ENCODE data around the gene MICAL3.

Gene MICAL3

DNA sequence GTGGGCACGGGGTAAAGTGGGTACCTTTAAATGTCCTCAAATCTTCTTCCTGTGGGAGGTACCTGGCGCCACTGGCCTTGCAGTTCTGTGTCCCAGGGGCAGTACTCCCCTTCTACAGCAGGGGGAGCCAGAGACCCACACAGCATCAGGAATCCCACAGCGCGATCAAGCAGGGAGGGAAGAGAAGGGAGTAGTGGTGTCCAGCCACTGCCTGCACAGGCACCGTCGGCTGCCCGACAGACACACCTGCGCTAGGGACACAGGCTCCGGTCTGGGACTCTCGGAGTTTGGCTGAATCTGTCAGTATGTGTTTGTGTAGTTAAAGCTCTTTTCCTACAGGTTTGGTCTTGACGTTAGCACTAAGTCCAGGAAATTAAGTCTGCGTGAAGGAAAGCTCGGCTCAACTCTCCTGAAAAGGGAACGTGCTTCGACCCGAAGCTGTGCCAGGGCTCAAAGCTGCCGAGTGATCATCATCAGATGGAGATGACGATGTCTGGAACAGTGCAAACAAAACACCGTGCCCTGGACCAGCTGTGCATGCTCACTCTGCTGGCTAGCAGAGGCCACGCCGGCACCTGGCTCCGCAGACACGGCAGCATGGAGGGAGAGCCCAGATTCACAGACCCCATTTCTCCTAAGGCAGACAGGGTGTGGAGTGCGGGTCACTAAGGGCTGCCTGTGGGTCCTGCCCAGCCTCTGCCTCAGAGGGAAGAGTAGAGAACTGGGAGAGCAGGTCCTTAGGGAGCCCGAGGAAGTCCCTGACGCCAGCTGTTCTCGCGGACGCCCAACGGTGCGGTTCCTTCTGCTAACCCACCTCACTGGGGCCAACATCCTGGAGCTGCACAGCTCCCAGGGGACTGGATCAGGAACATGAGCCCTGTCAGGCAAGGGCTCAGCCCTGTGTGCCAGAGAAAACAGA lies 194.1 kb downstream of the MICAL3 start:
- DNase-seq: peak; percentile 75 to 76

DNA sequence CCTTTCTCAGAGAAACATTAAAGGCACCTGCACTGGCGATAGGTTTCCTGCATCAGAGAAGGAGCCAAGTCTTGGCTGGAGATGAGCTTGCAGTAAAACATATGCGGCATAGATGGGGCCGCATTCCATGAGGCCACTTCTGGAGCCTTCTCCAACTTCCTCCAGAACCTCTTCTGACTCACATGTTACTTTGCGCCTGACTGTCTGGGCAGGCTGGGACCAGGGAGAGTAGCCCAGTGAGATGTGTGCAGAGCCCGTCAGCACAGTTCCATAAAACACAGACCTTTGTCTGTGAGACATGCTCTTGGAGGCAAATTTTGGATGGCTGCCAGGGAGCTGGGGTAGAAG lies 194.7 kb downstream of the MICAL3 start:
- no peak for DNase-seq

DNA sequence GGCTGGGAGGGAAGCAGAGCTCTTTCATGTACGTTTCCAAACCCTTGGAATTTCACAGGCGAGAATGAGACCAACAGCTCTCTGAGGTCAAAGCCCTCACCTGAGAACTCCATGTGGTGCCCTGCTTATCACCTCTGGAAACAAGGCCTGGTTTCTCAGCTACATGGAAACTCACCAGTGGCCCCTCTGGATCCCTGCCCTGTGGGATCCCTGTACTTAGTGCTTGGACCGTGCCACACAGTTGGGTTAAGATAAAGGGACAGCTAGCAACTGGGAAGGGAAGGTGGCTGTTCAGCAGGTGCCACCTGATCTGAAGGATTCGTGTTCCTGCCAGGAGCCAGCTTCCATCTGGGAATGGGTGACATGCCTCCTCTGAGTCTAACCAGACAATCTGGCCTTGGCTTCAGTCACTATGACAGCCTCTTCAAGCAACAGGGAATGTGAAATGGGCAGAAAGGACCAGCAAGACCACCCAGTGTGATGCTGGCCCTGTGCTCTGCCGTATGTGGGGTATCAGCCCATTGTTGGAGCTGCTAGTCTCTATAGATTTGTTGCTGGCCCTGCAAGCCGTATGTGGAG lies 195.8 kb downstream of the MICAL3 start:
- no peak for DNase-seq

DNA sequence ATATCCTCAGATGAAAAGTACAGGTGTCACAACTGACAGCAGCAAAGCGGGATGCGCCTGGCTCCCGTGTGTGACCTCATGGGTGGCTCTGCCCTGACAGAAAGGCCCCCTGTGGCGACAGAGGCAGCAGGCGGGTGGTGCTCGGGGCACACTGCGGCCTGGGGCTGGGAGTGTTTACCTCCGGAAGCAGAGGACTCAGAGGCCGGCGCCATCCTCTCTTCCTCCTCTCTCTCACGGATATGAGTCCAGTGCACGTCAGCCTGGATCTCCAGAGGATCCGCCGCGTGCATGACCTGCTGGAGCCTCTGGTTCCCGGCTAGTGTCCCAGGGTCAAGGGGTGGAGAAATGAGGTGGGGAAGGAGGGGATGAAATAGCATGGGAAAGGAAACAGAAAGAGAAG lies 196.9 kb downstream of the MICAL3 start:
- DNase-seq: no peak

DNA sequence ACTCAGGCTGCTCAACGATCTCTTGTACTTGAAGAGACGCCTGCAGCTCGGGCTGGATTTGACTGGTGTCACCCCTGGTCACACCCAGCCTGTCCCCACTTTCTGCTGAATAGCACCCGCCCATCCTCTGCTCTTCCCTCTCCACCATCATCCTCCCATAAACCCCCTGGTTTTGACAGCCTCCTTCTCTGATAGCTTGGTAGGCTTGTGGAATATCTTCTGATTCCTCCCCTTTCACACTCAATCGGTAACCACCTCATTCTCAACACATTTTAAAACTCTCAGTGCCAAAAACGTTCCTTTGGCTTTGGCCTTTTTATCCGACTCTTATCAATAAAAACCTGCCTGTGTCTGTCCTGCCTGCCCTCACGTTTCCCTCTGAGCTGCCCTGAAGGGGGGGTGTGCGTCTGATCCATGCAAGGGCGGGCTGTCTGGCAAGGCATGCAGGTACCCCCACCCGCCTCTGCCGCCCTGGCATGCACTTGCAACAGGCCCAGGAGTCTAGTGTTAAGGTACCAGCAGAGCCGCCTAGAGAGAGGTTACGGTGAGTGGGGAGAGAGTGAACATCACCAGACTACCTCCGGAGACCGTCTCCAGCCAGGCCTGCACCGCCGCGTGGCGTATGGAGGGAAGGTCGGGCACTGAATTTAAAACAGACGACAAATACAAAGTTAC lies 198.3 kb downstream of the MICAL3 start:
- no peak for DNase-seq

DNA sequence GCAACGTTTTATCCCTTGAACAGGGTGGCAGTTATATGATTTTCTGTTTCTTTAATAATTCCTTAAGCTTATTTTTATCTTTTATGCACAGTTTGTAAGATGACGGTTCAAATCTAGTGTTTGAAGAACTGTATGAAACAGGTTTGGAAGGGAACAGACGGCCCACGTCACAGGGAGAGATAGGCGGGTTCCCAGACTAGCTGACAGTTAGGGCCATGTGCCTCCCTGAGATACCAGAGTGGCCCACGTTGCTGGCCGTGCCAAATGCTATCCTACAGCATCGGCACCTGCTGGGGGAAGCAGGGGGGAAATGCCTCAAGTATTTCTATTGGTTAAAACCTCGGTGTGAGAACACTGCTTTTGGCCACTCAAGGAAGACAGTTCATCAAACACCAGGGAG lies 199.9 kb downstream of the MICAL3 start:
- no peak for DNase-seq

DNA sequence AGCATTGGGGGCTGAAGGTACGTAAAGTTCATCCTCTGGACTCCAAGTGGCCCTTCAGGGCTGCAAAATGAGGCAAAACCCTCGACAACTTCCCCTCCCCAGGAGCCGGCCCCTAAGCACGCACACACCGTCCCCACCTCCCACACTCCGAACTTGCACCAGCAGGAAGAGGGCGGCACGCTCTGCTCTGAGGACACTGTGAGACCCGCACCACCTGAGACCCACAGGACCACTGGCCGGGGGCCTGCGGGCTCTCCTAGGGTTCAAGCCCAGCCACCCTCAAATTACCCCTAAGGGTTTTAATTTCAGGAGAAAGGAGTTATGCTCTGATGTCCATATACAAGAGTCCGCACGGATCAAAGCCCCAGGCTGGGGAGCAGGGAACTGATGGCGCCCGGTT lies 200.4 kb downstream of the MICAL3 start:
- DNase-seq: no peak

DNA sequence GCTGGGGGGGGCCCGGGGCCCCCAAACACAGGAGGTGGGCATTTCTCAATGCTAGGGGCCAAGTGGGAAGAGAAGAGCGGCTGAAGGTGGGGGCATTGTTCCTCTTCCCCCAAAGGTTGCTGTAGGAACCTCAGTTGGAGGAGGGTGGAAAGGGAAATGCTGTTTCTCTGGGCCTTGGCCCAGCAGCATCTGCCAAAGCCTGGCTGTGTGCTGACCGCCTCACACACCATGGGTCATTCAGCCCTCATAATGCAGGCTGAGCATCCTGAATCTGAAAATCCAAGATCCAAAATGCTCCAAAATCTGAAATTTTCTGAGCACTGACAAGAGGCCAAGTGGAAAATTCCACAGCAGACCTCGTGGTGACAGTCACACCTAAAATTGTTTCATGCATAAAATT lies 201.1 kb downstream of the MICAL3 start:
- no peak for DNase-seq

DNA sequence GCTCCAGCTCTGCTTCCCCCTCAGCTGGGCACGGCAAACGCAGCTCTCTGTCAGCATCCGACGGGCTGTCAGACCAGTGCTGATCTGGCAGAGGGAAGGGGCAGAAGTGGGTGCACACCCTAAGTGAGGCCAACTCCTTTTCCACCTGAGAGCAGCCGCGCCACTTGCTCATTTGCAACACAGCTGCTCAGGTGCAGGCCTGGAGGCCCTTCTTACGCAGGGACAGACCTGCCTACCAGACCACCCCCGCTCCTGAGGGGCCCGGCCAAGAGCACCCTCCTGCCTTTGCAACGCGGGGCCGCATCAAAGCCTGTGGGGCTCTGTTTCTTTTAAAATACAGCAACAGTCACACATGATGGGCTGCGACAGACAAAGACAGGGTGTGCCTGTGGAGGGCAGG lies 202.3 kb downstream of the MICAL3 start:
- no peak for DNase-seq

DNA sequence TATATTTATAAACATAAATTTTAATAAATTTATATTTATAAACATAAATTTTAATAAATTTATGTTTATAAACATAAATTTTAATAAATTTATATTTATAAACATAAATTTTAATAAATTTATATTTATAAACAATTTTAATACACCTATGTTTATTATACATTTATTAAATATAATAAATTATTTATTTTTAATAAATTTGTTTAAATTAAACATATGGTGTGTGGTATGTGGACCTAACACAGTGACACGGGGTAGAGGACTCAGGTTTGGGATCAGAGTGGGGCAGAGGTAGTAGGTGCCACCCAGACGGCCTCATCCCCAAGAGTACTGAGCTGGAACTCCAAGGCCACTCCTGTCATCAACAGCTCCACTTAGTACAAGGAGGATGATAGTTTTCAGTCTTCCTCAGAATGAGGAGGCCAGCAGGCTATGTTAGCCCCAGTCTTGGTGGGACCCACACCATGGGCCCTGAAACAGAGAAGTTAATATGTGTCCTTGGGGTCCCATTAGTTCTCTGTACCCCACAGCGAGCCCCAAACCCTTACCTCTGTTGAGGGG lies 203.4 kb downstream of the MICAL3 start:
- DNase-seq: no peak

DNA sequence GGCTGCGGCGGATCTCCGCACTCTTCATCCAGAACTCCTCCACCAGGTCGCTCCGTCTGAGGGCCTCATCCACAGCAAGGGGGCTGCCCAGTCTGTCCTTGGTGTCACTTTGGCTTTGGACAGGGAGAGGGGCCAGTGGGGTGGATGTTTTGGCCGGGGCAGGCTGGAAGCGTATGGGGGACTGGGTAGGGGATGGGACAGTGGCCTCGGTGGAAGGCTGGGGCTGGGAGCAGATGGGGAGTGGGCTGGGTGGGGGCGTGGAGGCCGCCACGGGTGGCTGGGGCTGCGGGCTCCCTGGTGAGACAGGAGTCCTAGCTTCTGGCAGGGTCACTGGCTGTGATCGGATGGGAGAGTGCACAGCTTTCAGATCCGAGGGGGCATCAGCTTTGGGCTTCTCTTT lies 205.7 kb downstream of the MICAL3 start:
- no peak for DNase-seq

DNA sequence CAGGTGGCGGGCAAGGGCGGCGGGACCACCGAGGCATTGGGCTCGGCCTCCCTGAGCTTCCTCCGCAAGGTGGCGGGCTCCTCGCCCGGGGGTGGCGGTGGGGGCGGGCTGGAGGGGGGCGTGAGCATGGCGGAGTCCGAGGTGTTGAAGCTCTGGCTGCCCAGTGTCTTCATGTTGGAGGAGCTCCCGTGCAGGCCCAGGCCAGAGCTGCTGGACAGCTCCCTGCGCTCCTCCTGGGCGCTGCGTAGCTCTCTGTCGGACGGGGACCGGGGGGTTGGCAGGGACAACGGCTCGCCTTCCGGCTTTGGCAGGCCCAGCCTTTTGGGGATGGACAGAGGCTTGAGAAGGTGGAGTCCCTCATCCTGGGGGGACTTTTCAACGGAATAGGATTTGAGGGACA lies 206.2 kb downstream of the MICAL3 start:
- no peak for DNase-seq

DNA sequence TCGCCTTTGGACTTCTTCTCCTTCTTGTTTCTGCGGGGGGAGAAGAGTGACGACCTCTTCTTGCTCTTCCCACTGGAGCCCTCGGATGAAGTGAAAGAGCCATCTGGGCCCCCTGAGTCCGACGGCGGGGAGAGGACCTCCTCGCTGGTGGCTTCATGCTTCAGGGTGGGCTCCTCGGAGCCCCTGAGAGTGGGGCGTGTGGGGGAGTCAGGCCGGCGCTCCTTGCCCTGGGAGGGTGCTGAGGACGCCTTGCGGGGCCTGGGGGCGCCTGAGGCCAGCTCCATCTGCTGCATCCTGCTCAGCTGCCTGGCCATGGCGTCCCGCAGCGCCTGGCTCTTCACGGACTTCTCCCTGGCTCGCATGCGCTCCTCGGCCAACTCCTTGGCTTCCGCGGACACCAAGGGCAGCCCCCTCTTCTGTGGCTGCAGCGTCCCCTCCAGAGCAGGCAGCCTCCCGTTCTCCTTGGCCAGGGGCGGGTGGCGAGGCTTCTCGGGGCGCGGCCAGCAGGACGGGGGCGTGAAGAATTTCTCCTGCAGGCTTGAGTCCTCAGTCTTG lies 206.8 kb downstream of the MICAL3 start:
- DNase-seq: no peak

DNA sequence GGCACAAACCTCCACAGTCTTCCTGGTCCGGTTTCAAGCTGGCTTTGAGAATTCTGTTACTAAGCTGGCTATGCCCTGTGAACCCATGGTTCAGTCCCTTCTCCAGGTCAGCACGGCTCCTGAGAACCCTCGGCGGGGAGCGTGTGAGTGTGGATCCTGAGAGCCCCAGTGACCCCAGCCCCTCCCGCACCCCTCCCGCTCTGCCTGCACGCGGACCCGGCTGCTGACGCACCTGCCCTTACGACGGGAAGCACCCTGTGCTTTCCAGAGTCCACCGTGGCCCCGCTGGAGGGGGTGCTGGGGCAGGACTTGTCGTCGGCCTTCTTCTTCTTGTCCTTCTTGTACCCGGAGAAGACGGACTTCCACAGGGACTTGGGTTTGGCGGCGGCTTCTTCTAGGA lies 207.3 kb downstream of the MICAL3 start:
- no peak for DNase-seq

DNA sequence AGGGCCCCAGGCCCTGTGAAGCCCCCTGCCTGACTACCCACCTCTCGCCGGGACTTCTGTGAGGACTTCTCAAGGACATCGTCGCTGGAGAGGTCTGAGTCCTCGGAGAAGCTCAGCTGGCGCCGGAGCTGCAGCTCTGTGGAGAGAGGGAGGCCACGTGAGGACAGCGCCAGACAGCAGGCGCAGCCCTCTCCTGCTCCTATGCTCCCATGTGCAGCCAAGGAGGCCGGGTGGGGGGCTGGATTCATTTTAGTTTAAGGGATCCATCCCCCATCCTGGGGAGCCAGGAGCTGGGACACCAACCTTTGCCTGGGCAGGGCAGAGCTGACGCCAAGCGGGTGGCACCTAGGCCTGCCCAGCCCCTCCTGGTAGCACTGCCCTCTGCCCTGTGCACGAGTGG lies 207.7 kb downstream of the MICAL3 start:
- no peak for DNase-seq

DNA sequence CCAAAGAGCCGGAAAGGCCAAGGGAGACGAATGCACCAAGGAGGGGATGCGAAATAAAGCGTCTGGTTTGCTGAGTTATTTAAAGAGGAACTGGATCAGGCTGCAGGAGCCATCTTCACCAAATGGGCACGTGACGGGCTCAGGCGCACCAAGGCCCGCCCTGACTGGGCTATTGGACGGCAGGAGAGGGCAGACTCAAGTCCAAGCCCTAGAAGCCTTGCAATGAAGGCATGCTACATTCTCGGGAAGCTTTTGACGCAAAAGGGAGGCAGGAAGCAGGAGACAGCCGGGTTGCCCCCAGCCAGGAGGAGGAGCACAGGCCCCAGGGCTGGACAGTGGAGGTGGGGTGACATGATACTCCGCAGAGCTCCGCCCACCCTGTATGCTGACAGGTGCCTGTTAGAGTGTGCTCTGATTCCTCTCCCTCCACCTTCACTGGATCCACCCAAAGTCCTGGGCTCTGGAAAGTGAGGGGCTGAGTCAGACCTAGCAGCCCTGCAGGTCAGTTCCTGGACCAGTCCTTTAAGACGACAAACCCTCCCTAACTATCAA lies 208.6 kb downstream of the MICAL3 start:
- DNase-seq: no peak

DNA sequence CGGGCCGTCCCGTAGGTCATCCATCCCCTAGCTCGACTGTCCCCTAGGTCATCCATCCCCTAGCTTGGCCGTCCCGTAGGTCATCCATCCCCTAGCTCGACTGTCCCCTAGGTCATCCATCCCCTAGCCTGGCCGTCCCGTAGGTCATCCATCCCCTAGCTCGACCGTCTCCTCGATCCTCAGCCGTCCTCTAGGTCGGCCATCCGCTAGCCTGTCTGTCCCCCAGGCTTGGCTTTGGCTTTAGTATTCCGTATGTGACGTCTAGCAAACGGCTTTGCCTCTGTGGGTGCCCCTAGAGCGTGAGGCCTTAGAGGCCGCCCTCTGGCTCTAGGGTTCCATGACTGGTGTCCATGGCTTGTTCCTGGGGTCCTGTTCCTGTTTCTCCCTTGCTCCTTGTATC lies 209.5 kb downstream of the MICAL3 start:
- DNase-seq: no peak

DNA sequence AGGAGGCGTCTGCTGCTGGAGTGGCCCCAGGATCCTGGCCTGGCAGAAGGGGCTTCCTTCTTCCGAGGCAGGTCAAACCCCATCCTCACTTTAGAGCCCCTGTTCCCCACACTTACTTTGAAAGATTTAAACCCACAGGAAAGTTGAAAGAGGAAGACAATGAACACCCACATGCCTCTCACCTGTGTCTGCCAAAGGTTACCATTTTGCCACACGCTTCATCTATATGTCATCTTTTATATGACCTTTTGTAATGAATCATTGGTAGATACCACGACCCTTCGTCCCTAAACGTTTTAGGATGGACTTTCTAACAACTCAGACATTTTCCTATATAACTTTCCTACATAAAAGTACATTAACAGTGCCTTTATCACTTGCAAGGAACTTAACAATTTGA lies 210.3 kb downstream of the MICAL3 start:
- DNase-seq: no peak

DNA sequence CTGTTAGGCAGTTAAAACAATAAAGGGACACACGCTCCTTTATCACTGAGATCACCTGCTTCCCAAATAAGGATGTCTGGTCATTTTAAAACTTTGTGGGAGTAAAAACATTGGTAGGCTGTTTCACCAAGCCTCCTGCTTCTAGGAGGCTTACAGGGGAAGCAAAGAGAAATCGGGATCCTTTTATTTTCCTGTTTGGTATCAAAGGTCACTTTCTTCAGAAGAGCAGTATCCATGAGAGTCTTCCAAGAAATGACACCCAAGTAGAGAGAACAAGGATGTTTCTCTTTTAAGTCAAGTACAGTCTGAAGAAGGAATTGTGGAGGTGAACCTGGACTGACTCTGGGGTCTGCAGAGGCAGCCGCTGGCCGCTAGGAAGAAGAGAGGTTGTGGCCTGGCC lies 213.2 kb downstream of the MICAL3 start:
- DNase-seq: no peak

DNA sequence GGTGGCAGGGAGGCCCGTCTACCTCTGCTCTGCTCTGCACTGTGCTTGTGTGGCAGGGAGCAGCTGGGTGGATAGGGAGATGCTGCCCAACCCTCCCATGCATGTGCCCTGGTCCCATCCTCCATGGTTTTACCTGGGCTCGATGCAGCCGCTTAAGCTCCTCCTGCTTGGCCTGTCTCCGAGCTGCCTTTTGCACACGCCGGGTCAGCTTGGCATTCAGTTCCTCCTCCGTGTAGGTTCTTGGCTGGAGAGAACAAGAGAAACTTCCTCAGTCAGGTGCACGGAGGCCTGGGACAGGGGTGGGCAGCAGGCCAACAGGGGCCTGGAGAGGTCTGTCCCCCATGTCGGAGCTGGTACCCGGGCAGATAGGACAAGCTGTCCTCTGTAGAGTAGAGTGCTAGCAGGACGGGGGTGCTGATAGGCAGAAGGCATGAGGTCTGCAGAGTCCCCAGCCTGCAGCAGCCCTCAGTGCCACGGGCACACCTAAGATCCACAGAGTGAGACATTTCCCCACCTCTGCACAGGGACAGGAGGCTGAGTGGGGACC lies 213.7 kb downstream of the MICAL3 start:
- no peak for DNase-seq

DNA sequence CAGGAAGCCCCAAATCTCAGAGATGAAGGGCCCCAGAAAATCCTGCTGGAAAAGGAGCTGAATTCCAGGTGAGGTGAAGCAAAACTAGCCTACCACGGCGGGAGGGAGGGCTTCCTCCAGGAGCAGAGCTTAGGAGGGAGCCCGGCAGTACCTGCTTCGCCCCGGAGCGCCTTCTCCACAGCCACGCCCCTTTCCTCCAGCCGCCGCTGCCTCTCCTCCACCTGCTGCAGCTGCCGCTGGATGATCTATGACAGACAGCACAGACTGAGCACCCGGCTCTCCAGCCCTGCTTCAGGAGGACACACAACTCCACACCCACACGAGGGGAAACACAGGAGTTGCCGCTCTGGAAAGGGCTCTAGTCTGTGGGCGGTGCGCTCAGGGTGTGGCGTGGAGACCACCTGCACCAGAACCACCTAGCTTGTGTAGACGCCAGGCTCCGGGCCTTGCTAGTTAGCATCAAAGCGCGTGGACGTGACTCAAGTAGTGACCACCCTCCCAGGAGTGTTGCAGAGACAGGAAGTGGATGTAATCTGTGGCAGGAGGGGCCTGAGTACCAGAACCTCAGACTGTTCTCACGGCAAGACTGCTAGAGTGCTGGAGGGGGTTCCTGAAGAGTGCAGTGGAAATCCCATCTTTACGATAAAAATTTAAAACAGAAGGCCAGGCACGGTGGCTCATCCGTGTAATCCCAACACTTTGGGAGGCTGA lies 215.5 kb downstream of the MICAL3 start:
- DNase-seq: no peak
